SK-N-SH (cell line): ENCODE data around the gene HSPA4. TPM values are rescaled to one million over a fixed set of nuclear protein-coding genes. Genes with fewer than 3 reads are reported as not detected.

Experiments
- CTCF ChIA-PET: fragments of 300-600, 350-600 bp; formaldehyde crosslinking; extraction: SDS; loops from one replicate; lab custom pipeline; 2021; lab: Yijun Ruan, JAX
- POLR2A ChIA-PET: fragments of 350-600 bp; sonication (Branson Sonifier 250); formaldehyde crosslinking; extraction: SDS; loops from one replicate; lab custom pipeline; 2020; ENCODE audit warnings: antibody characterized with exemption, inconsistent platforms; lab: Yijun Ruan, JAX
- DNase-seq: peaks from one replicate; pipeline ENCODE4 v3.0.0; 2012
- H2AFZ ChIP-seq: fragments of 200-600 bp; sonication (generic); 2 replicates; pipeline ENCODE4 v1.8.1; 2016; ENCODE audit warnings: antibody characterized with exemption, mild to moderate bottlenecking, low read depth
- H3F3A ChIP-seq: fragments of 200-600 bp; sonication (generic); replicated peaks from 2 replicates; pipeline ENCODE3; 2016; ENCODE audit warnings: antibody characterized with exemption, mild to moderate bottlenecking; ENCODE audit not compliant: insufficient read depth
- H3K27ac ChIP-seq, 2 experiments: fragments of 200-500 bp in 1 of 2; fragments of 200-600 bp in 1 of 2; sonication (Bioruptor generic) in 1 of 2; sonication (generic), shearing (Covaris generic) in 1 of 2; 2 replicates each; pipeline versions ENCODE4 v1.5.1 to v1.6.1; 2014 to 2016; ENCODE audit warnings: low read depth in 2 of 2, inconsistent platforms in 1 of 2, low read length in 1 of 2, mild to moderate bottlenecking in 1 of 2, mixed read lengths in 1 of 2
- H3K27me3 ChIP-seq: fragments of 200-600 bp; sonication (generic), shearing (Covaris generic); 2 replicates; pipeline ENCODE4 v1.6.1; 2016; ENCODE audit warnings: mixed run types; ENCODE audit not compliant: insufficient read depth
- H3K36me3 ChIP-seq, 2 experiments: fragments of 200-500 bp in 1 of 2; fragments of 200-600 bp in 1 of 2; sonication (Bioruptor generic) in 1 of 2; sonication (generic) in 1 of 2; replicated peaks in 1 of 2; 2 replicates each; pipeline versions ENCODE3 to v1.5.1; 2014 to 2016; ENCODE audit warnings: low read length in 1 of 2, mild to moderate bottlenecking in 1 of 2; ENCODE audit not compliant: insufficient read depth in 2 of 2, control insufficient read depth in 1 of 2
- H3K4me1 ChIP-seq, 2 experiments: fragments of 200-500 bp in 1 of 2; fragments of 200-600 bp in 1 of 2; sonication (Bioruptor generic) in 1 of 2; sonication (generic), shearing (Covaris generic) in 1 of 2; 2 replicates each; pipeline versions ENCODE4 v1.5.1 to v1.6.1; 2014 to 2016; ENCODE audit warnings: low read depth in 1 of 2, low read length in 1 of 2, mixed run types in 1 of 2; ENCODE audit not compliant: insufficient read depth in 2 of 2, control insufficient read depth in 1 of 2
- H3K4me2 ChIP-seq: fragments of 200-600 bp; sonication (generic), shearing (Covaris generic); 2 replicates; pipeline ENCODE4 v1.6.1; 2017; ENCODE audit warnings: mixed run types
- H3K4me3 ChIP-seq, 2 experiments: fragments of 200-500 bp in 1 of 2; fragments of 200-600 bp in 1 of 2; sonication (Bioruptor generic) in 1 of 2; sonication (generic), shearing (Covaris generic) in 1 of 2; 2 replicates each; pipeline versions ENCODE4 v1.5.1 to v1.8.1; 2014 to 2016; ENCODE audit warnings: low read depth in 2 of 2, inconsistent platforms in 1 of 2, low read length in 1 of 2, mild to moderate bottlenecking in 1 of 2, mixed read lengths in 1 of 2, moderate library complexity in 1 of 2
- H3K79me2 ChIP-seq: fragments of 200-600 bp; sonication (generic); 2 replicates; pipeline ENCODE4 v1.8.1; 2017; ENCODE audit warnings: mild to moderate bottlenecking; ENCODE audit not compliant: insufficient read depth
- H3K9ac ChIP-seq: fragments of 200-600 bp; sonication (generic); 2 replicates; pipeline ENCODE4 v1.6.1; 2017; ENCODE audit warnings: mixed run types
- H3K9me2 ChIP-seq: fragments of 200-600 bp; sonication (generic); 2 replicates; pipeline ENCODE4 v1.6.1; 2017; ENCODE audit warnings: mixed run types
- H3K9me3 ChIP-seq: fragments of 200-600 bp; sonication (generic); 2 replicates; pipeline ENCODE4 v1.6.1; 2017; ENCODE audit warnings: mixed run types, mild to moderate bottlenecking, moderate library complexity
- H4K20me1 ChIP-seq: fragments of 200-600 bp; sonication (generic); 2 replicates; pipeline ENCODE4 v1.6.1; 2017; ENCODE audit warnings: mild to moderate bottlenecking, mixed run types; ENCODE audit not compliant: insufficient read depth
- FOXJ3 ChIP-seq: sonication (generic); formaldehyde crosslinking; IDR thresholded peaks from 2 replicates; pipeline ENCODE4 v1.5.1; 2020; ENCODE audit warnings: mild to moderate bottlenecking, missing genetic modification reagents
- FOXM1 ChIP-seq: IDR thresholded peaks from 2 replicates; pipeline ENCODE4 v1.4.0; 2012; ENCODE audit warnings: low read depth, mild to moderate bottlenecking
- GATA2 ChIP-seq: sonication (generic); formaldehyde crosslinking; IDR thresholded peaks from 2 replicates; pipeline ENCODE4 v1.5.0; 2020; ENCODE audit warnings: mild to moderate bottlenecking, missing genetic modification reagents
- RCOR1 ChIP-seq: fragments of 150-350 bp; IDR thresholded peaks from 2 replicates; pipeline ENCODE4 v1.6.1; 2017; ENCODE audit warnings: antibody characterized with exemption, low read length
- RXRA ChIP-seq: IDR thresholded peaks from 2 replicates; pipeline ENCODE4 v1.4.0; 2012; ENCODE audit warnings: low read depth, mild to moderate bottlenecking, borderline replicate concordance
- SIN3A ChIP-seq: IDR thresholded peaks from 2 replicates; pipeline ENCODE4 v1.6.1; 2012; ENCODE audit warnings: low read depth, mild to moderate bottlenecking, low read length, moderate library complexity, borderline replicate concordance
- TAF1 ChIP-seq: IDR thresholded peaks from 2 replicates; pipeline ENCODE4 v1.6.1; 2012; ENCODE audit warnings: low read depth, mild to moderate bottlenecking, low read length, moderate library complexity, borderline replicate concordance
- TCF12 ChIP-seq: IDR thresholded peaks from 2 replicates; pipeline ENCODE4 v1.4.0; 2012
- YY1 ChIP-seq: IDR thresholded peaks from 2 replicates; pipeline ENCODE4 v1.4.0; 2012; ENCODE audit warnings: low read depth, mild to moderate bottlenecking
- ZBTB33 ChIP-seq: IDR thresholded peaks from 2 replicates; pipeline ENCODE4 v1.4.0; 2012; ENCODE audit warnings: low read depth, borderline replicate concordance
- WGBS: methylation state at CpG from one replicate; pipeline ENCODE4 v1.1.6; 2017; ENCODE audit warnings: low lambda C conversion rate; 5-methylcytosine and 5-hydroxymethylcytosine counted together
- polyA plus RNA-seq, 3 experiments: library from polyadenylated mRNA; depleted of rRNA; stranded (reverse); fragments of >200 nt; gene quantifications; 2 replicates each; pipeline ENCODE4 v1.2.3, GENCODE V29; 2012
- small RNA-seq, 7 experiments: library from RNA; depleted of rRNA; stranded (forward); fragments of <200 nt; gene quantifications; one replicate each; pipeline ENCODE3, GENCODE V24; 2012
- TF ChIP-seq, protein P1 (sequence below): IDR thresholded peaks from 2 replicates; pipeline ENCODE4 v1.6.1; 2012; ENCODE audit warnings: mild to moderate bottlenecking, low read depth, low read length, moderate library complexity

Gene HSPA4
- polyA plus RNA-seq, 1 of the 3 experiments (the other 2 are of a cell fraction), result 18.8 TPM

- 42% methylated on average over 4 of the region's 4 CpGs for WGBS
Measured at GRCh38 chr5:133155326-133155969, 103.6 kb downstream of the HSPA4 start.

More at GRCh38 chr5:133155326-133155969, 103.6 kb downstream of the HSPA4 start:
- POLR2A ChIA-PET, result no interaction called here
- Histone ChIP-seq H3K9ac (no peak overlapping the region), H3K9me3 (no peaks in the 10 kb centered on the region), H3K36me3 (no peaks in the 10 kb centered on the region), H3K79me2 (no peaks in the 10 kb centered on the region), H2AFZ (no peak overlapping the region), H3F3A (no peaks in the 10 kb centered on the region), H3K27me3 (no peaks in the 10 kb centered on the region; the same call in 1 of the 2 replicates), H3K9me2 (no peaks in the 10 kb centered on the region), H3K27ac (no peak overlapping the region), H4K20me1 (no peaks in the 10 kb centered on the region), H3K4me2 (no peak overlapping the region), H3K4me1 (peaks cover 0 to 2% of the 10 kb centered on the region in 2 experiments; a peak in 1 of 4 replicates), H3K4me3 (no peak overlapping the region)
- CTCF ChIA-PET, result no interaction called here
- no peak for DNase-seq
- TF ChIP-seq SIN3A, result no peak
- TF ChIP-seq TCF12, result no peak
- no peak for TF ChIP-seq FOXJ3 (CRISPR knock-in tag)
- no peak for TF ChIP-seq TAF1
- TF ChIP-seq RCOR1, result no peak
- TF ChIP-seq RXRA, result no peak
- no peak for TF ChIP-seq FOXM1
- TF ChIP-seq, protein P1, sequence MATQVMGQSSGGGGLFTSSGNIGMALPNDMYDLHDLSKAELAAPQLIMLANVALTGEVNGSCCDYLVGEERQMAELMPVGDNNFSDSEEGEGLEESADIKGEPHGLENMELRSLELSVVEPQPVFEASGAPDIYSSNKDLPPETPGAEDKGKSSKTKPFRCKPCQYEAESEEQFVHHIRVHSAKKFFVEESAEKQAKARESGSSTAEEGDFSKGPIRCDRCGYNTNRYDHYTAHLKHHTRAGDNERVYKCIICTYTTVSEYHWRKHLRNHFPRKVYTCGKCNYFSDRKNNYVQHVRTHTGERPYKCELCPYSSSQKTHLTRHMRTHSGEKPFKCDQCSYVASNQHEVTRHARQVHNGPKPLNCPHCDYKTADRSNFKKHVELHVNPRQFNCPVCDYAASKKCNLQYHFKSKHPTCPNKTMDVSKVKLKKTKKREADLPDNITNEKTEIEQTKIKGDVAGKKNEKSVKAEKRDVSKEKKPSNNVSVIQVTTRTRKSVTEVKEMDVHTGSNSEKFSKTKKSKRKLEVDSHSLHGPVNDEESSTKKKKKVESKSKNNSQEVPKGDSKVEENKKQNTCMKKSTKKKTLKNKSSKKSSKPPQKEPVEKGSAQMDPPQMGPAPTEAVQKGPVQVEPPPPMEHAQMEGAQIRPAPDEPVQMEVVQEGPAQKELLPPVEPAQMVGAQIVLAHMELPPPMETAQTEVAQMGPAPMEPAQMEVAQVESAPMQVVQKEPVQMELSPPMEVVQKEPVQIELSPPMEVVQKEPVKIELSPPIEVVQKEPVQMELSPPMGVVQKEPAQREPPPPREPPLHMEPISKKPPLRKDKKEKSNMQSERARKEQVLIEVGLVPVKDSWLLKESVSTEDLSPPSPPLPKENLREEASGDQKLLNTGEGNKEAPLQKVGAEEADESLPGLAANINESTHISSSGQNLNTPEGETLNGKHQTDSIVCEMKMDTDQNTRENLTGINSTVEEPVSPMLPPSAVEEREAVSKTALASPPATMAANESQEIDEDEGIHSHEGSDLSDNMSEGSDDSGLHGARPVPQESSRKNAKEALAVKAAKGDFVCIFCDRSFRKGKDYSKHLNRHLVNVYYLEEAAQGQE, result no peak
- TF ChIP-seq GATA2 (CRISPR knock-in tag), result no peak
- no peak for TF ChIP-seq ZBTB33
- TF ChIP-seq YY1, result no peak

Small RNAs within 50 kb of the gene (small RNA-seq; reads per million reads assigned to genes)
- gene AC113410.1 (0 reads per million in 7 experiments), gene AC113410.3 (0 to 1.1 (median 0) reads per million in 7 experiments)

Other genes starting within 250 kb of the HSPA4 start
- gene SOWAHA, start 238.7 kb upstream of the HSPA4 start, polyA plus RNA-seq (2012; rRNA removed), result 0.23 and 0.30 TPM in 2 replicates
- 3.8 and 4.8 TPM in 2 replicates for gene SHROOM1, start 221.4 kb upstream of the HSPA4 start, polyA plus RNA-seq (2012; rRNA removed)
- 0.82 and 1.2 TPM in 2 replicates for gene GDF9, start 185.5 kb upstream of the HSPA4 start, polyA plus RNA-seq (2012; rRNA removed)
- 510 and 694 TPM in 2 replicates for gene UQCRQ, start 185.4 kb upstream of the HSPA4 start, polyA plus RNA-seq (2012; rRNA removed)
- gene LEAP2, start 178.3 kb upstream of the HSPA4 start, polyA plus RNA-seq (2012; rRNA removed), result 0.63 and 0.64 TPM in 2 replicates
- gene AFF4, start 88.4 kb upstream of the HSPA4 start, polyA plus RNA-seq (2012; rRNA removed), result 8.1 and 11.9 TPM in 2 replicates
- 26.3 and 28.4 TPM in 2 replicates for gene ZCCHC10, start 25.5 kb upstream of the HSPA4 start, polyA plus RNA-seq (2012; rRNA removed)